GM18861 (cell line): ENCODE data around the gene SLC25A23.
"Not testable (repeated sequence)": the region's sequence is repeated elsewhere in the genome, so short reads cannot be mapped to it uniquely, and the experiment has no call there.

Experiments used
- ATAC-seq: cut with Tn5 transposase; IDR thresholded peaks from one replicate; pipeline ENCODE4 v1.9.1; 2021; ENCODE audit not compliant: unreplicated experiment

The SLC25A23 gene

GRCh38 chr19:6457958-6458694, 1.5 kb downstream of the SLC25A23 start:
- ATAC-seq: no peak

GRCh38 chr19:6455924-6456323, 3.7 kb downstream of the SLC25A23 start:
- no peak for ATAC-seq

GRCh38 chr19:6453951-6454565, 5.5 kb downstream of the SLC25A23 start:
- no peak for ATAC-seq

DNA sequence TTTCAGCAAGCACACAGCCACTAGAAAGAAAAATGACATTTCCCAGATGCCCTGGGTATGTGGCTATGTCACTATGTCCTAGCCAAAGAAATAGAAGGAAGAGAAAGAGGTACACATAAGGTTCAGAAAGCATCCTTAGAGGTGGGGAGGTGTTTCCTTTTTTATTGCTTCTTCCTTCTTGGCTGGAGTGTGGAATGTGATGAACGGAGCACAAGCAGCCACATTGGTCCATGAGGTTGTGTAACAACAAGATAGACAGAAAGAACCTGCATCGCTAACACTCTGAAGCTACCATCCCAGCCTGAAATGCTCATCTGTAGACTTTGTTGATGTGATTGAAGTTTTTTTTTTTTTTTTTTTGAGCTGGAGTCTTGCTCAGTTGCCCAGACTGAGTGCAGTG, 6.7 kb downstream of the SLC25A23 start:
- no peak for ATAC-seq

DNA sequence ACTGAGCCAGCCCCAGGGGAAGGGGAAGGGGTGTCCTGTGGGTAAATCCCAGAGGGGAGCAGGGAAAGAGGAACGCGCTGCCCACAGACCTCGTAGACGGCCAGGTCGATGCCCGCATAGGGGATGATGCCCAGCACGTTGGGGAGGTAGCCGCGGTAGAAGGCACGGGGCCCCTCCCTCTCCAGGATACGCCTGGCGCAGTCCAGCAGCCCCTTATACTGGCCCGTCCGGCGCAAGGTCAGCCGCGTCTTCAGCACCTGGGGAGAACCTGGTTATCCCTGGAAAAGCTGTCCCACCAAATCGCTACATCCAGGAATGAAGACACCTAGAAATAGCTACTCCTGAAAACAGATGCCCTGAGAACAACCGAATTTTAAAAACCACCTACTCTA, 7.4 kb downstream of the SLC25A23 start:
- ATAC-seq: no peak

DNA sequence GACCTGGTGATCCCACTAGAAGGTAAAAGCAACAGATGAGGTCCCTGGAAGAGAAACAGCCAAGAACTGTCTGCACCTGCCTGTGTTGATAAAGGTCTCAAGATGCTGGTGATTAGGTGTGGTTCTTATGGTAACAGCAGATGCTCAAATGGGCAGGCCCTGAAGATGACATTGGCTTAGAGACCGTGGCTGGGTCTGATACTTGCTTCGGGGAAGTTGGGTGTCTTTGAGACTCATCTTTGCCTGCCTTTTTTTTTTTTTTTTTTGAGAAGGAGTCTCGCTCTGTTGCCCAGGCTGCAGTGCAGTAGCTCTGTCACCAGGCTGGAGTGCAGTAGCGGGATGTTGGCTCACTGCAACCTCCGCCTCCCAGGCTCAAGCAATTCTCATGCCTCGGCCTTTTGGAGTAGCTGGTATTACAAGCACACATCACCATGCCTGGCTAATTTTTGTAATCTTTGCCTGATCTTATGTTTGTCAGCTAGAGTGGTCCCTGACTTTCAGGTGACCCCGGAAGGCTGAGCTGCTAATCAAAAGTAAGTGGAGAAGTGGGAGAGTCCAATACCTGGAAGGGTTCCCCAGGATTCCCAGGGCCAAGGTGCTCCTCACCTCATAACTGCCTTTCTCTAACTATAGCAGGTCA, 7.9 kb downstream of the SLC25A23 start:
- ATAC-seq: no peak

- no peak for ATAC-seq
These were observed 9.4 kb downstream of the SLC25A23 start for GRCh38 chr19:6450166-6450565.

DNA sequence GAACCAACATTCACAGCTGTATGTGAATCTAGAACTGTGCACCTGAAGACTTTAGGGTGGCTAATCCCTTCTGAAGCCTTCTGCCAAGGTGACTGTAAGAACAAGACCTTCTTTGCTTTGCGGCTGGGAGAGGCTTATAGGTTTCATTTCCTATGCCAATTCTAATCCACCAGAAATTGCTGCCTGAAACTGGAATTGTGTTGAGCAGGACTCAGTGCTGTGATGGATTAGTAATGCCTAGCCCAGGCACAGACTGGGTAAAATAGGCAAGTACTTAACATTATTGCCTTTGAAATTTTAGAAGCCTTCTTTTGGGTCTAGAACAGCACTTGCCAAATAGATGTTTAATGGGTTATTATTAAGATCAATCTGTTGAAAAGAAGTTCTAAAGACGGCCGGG, 11.5 kb downstream of the SLC25A23 start:
- ATAC-seq: no peak

- no peak for ATAC-seq
These were observed 13.1 kb downstream of the SLC25A23 start for GRCh38 chr19:6446452-6446851.

DNA sequence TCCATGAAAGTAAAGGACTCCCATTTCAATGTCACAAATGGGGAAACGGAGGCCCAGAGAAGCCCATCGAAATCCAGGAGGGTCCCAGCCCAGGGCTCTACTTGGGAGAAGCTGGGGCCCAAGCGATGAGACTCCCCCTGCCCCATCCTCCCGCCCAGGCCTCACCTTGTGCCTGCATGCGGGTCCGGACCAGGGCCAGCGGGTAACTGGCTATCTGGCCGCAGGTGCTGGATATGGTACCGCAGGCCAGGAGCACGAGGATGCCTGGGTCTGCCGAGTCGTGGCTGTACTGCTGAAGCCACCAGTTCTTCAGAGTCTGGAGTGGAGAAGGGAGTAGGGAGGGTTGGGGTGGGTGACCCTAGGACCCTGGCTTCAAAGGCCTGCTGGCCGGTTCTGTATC, 15.6 kb downstream of the SLC25A23 start:
- ATAC-seq: no peak

DNA sequence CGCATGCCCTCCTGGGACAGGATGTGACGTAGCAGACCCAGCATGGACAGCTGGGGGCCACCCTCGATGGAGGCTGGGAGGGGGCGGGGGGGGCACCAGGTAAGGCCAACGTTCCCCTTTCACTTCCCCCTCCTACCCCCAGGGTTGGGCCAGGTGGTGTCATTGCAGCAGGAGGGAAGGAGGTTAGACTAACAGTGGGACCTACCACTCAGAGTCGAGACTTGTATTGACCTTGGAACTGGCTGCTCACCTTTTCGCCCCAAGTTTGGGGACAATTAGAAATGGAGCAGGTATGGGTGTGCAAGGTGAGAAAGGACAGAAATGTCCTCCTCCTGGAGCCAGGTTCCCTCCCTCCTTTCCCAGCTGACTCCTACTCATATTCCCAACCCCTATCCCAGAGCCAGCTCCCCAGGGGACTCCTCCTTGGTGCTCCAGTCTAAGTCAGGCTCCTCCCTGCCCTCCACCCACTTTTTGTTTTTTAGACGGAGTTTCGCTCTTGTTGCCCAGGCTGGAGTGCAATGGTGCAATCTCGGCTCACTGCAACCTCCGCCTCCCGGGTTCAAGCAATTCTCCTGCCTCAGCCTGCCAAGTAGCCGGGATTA, 17.4 kb downstream of the SLC25A23 start:
- no peak for ATAC-seq

GRCh38 chr19:6440905-6441304, 18.7 kb downstream of the SLC25A23 start:
- no peak for ATAC-seq

GRCh38 chr19:6439743-6440142, 19.8 kb downstream of the SLC25A23 start:
- no peak for ATAC-seq

- ATAC-seq: no peak
These were observed 25.9 kb downstream of the SLC25A23 start, which contains the start of gene SLC25A41 for GRCh38 chr19:6433663-6434062. Gene SLC25A41, minus strand, starts transcription at chr19:6433763. Its CDS starts 70 bp downstream, at chr19:6433693.

GRCh38 chr19:6433165-6433564, 26.4 kb downstream of the SLC25A23 start:
- ATAC-seq: no peak

GRCh38 chr19:6431891-6432290, 27.7 kb downstream of the SLC25A23 start:
- no peak for ATAC-seq

DNA sequence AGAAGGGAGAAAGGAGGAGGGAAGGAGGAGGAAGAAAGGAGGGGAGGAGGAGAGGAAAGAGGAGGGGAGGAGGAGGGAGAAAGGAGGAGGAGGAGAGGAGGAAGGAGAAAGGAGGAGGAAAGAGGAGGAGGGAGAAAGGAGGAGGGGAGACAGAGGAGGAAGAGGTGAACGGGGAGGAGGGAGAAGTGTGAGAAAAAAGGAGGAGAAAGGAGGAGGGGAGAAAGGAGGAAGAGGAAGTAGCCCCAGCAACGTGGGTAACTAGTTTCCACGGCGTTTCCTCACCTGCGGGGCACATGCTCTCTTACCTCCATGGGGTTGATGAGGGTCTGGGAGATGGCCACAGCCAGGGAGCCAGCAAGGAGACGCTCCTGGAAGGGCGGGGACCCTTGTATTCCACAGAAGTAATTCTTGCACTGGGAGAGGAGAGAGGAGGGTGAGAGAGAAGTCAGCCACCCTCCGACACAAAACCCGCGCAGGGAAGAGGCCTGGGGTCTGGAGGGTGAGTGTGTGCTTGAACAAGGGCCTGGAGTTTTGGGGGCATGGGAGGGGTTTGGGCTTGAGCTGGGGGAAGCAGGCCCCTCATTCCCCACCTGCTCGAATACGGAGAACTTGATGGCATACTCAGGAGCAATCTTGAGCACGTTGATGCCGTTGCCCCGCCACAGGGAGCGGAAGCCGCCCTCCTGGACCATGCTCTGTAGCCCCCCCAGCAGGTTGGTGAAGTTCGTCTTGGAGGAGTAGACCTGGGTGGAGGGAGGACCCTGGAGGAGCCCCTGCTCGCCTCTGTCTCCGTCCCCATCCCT, 30.0 kb downstream of the SLC25A23 start:
- ATAC-seq: no peak

- ATAC-seq: not testable (repeated sequence)
These were observed 30.7 kb downstream of the SLC25A23 start for GRCh38 chr19:6428692-6429418.

- ATAC-seq: no peak
These were observed 32.5 kb downstream of the SLC25A23 start for GRCh38 chr19:6427131-6427530.
